OCI-LY1 (cell line): ENCODE results near the gene GALNT18.

Experiments
- H2AFZ ChIP-seq: fragments of 200-600 bp; sonication (generic), shearing (Covaris generic); 2 replicates; pipeline ENCODE4 v1.6.0; 2014; ENCODE audit warnings: antibody characterized with exemption, mild to moderate bottlenecking, low read length
- H3F3A ChIP-seq: fragments of 200-600 bp; sonication (generic), shearing (Covaris generic); 2 replicates; pipeline ENCODE4 v1.6.0; 2014; ENCODE audit warnings: mild to moderate bottlenecking, antibody characterized with exemption, low read length, moderate library complexity; ENCODE audit not compliant: insufficient read depth
- H3K27ac ChIP-seq: fragments of 200-600 bp; sonication (generic); 2 replicates; pipeline ENCODE4 v1.5.1; 2014; ENCODE audit warnings: low read length, mixed run types, mild to moderate bottlenecking, low read depth; ENCODE audit not compliant: poor library complexity, severe bottlenecking
- H3K27me3 ChIP-seq: fragments of 200-600 bp; sonication (generic); 2 replicates; pipeline ENCODE4 v1.6.0; 2014; ENCODE audit warnings: antibody characterized with exemption, mild to moderate bottlenecking, low read length, moderate library complexity; ENCODE audit not compliant: insufficient read depth
- H3K36me3 ChIP-seq: fragments of 200-600 bp; sonication (generic); 2 replicates; pipeline ENCODE4 v1.6.1; 2014; ENCODE audit warnings: mild to moderate bottlenecking, antibody characterized with exemption, low read length, moderate library complexity, mixed read lengths; ENCODE audit not compliant: insufficient read depth
- H3K4me1 ChIP-seq: fragments of 200-600 bp; sonication (generic); 2 replicates; pipeline ENCODE4 v1.5.1; 2014; ENCODE audit warnings: mild to moderate bottlenecking, low read length, moderate library complexity; ENCODE audit not compliant: insufficient read depth, severe bottlenecking
- H3K4me2 ChIP-seq: fragments of 200-600 bp; sonication (generic), shearing (Covaris generic); 2 replicates; pipeline ENCODE4 v1.6.1; 2014; ENCODE audit warnings: low read length
- H3K4me3 ChIP-seq: fragments of 200-600 bp; sonication (generic); 2 replicates; pipeline ENCODE4 v1.5.1; 2014; ENCODE audit warnings: low read length, low read depth, mild to moderate bottlenecking, mixed read lengths; ENCODE audit not compliant: poor library complexity, severe bottlenecking
- H3K79me2 ChIP-seq: fragments of 200-600 bp; shearing (Covaris generic); 2 replicates; pipeline ENCODE4 v1.6.1; 2016; ENCODE audit warnings: mixed run types, low read length, mixed read lengths; ENCODE audit not compliant: insufficient read depth
- H3K9ac ChIP-seq: fragments of 200-600 bp; sonication (generic), shearing (Covaris generic); 2 replicates; pipeline ENCODE4 v1.6.1; 2014; ENCODE audit warnings: mild to moderate bottlenecking, low read length, mixed read lengths
- H3K9me2 ChIP-seq: fragments of 200-600 bp; sonication (generic), shearing (Covaris generic); 2 replicates; pipeline ENCODE4 v1.6.1; 2014; ENCODE audit warnings: low read depth, mild to moderate bottlenecking, low read length, mixed read lengths
- H3K9me3 ChIP-seq: fragments of 200-600 bp; shearing (Covaris generic); 2 replicates; pipeline ENCODE4 v1.6.1; 2014; ENCODE audit warnings: low read length, mixed read lengths
- H4K20me1 ChIP-seq: fragments of 200-600 bp; sonication (generic), shearing (Covaris generic); 2 replicates; pipeline ENCODE4 v1.6.0; 2016; ENCODE audit warnings: mild to moderate bottlenecking, low read length; ENCODE audit not compliant: insufficient read depth
- EZH2 ChIP-seq: fragments of 200-600 bp; sonication (generic), shearing (Covaris generic); IDR thresholded peaks from 2 replicates; pipeline ENCODE4 v1.8.0; 2017; ENCODE audit warnings: borderline replicate concordance, mixed run types, mild to moderate bottlenecking, antibody characterized with exemption, low read length, moderate library complexity, mixed read lengths
- TF ChIP-seq, protein P1 (sequence below): fragments of 200-600 bp; sonication (generic), shearing (Covaris generic); IDR thresholded peaks from 2 replicates; pipeline ENCODE4 v1.5.1; 2017; ENCODE audit warnings: mild to moderate bottlenecking, antibody characterized with exemption, low read length, moderate library complexity, mixed read lengths

Gene GALNT18

GRCh38 chr11:11444027-11444803 is 177.6 kb downstream of the GALNT18 start:
- H2AFZ ChIP-seq: no peak overlapping the region

GRCh38 chr11:11442791-11443190 is 179.0 kb downstream of the GALNT18 start:
- no peak for TF ChIP-seq EZH2
- TF ChIP-seq, protein P1, sequence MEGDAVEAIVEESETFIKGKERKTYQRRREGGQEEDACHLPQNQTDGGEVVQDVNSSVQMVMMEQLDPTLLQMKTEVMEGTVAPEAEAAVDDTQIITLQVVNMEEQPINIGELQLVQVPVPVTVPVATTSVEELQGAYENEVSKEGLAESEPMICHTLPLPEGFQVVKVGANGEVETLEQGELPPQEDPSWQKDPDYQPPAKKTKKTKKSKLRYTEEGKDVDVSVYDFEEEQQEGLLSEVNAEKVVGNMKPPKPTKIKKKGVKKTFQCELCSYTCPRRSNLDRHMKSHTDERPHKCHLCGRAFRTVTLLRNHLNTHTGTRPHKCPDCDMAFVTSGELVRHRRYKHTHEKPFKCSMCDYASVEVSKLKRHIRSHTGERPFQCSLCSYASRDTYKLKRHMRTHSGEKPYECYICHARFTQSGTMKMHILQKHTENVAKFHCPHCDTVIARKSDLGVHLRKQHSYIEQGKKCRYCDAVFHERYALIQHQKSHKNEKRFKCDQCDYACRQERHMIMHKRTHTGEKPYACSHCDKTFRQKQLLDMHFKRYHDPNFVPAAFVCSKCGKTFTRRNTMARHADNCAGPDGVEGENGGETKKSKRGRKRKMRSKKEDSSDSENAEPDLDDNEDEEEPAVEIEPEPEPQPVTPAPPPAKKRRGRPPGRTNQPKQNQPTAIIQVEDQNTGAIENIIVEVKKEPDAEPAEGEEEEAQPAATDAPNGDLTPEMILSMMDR: no peak
- Histone ChIP-seq H2AFZ (no peak overlapping the region), H3K36me3 (no peaks in the 10 kb centered on the region), H3K79me2 (no peaks in the 10 kb centered on the region), H3K4me3 (no peak overlapping the region), H3K9me3 (no peaks in the 10 kb centered on the region), H3K4me1 (no peaks in the 10 kb centered on the region), H3K9ac (no peak overlapping the region), H3K27me3 (no peaks in the 10 kb centered on the region), H3K9me2 (no peaks in the 10 kb centered on the region), H4K20me1 (no peaks in the 10 kb centered on the region), H3F3A (no peaks in the 10 kb centered on the region), H3K27ac (no peak overlapping the region), H3K4me2 (no peak overlapping the region)

More at GRCh38 chr11:11444027-11444803, 177.6 kb downstream of the GALNT18 start:
- no peaks in the 10 kb centered on the region for H4K20me1 ChIP-seq
- H3F3A ChIP-seq: no peaks in the 10 kb centered on the region
- no peak for TF ChIP-seq EZH2
- H3K4me2 ChIP-seq: no peak overlapping the region
- H3K9me2 ChIP-seq: no peaks in the 10 kb centered on the region
- H3K9ac ChIP-seq: no peak overlapping the region
- H3K4me1 ChIP-seq: no peaks in the 10 kb centered on the region
- H3K27ac ChIP-seq: no peak overlapping the region
- H3K4me3 ChIP-seq: no peak overlapping the region
- no peaks in the 10 kb centered on the region for H3K79me2 ChIP-seq
- H3K27me3 ChIP-seq: no peaks in the 10 kb centered on the region
- no peaks in the 10 kb centered on the region for H3K36me3 ChIP-seq
- H3K9me3 ChIP-seq: no peaks in the 10 kb centered on the region

- no peaks in the 10 kb centered on the region for H3K27me3 ChIP-seq
- no peaks in the 10 kb centered on the region for H3K4me1 ChIP-seq
- H3K4me2 ChIP-seq: no peak overlapping the region
- no peak overlapping the region for H3K4me3 ChIP-seq
- H3F3A ChIP-seq: no peaks in the 10 kb centered on the region
- H3K79me2 ChIP-seq: no peaks in the 10 kb centered on the region
- no peak overlapping the region for H3K9ac ChIP-seq
- H3K9me2 ChIP-seq: no peaks in the 10 kb centered on the region
- H3K27ac ChIP-seq: no peak overlapping the region
- H3K36me3 ChIP-seq: no peaks in the 10 kb centered on the region
- no peaks in the 10 kb centered on the region for H4K20me1 ChIP-seq
- H3K9me3 ChIP-seq: no peaks in the 10 kb centered on the region
- no peak overlapping the region for H2AFZ ChIP-seq
- TF ChIP-seq, protein P1: no peak
- no peak for TF ChIP-seq EZH2
These were observed 180.3 kb downstream of the GALNT18 start for GRCh38 chr11:11441516-11441915.

- Histone ChIP-seq H3F3A (no peaks in the 10 kb centered on the region), H4K20me1 (no peaks in the 10 kb centered on the region), H3K27ac (no peak overlapping the region), H3K9ac (no peak overlapping the region), H3K4me1 (no peaks in the 10 kb centered on the region), H3K79me2 (no peaks in the 10 kb centered on the region), H3K9me3 (no peaks in the 10 kb centered on the region), H2AFZ (no peak overlapping the region), H3K36me3 (no peaks in the 10 kb centered on the region), H3K9me2 (no peaks in the 10 kb centered on the region), H3K4me3 (no peak overlapping the region), H3K4me2 (no peak overlapping the region), H3K27me3 (no peaks in the 10 kb centered on the region)
- TF ChIP-seq, protein P1: no peak
These were observed 180.7 kb downstream of the GALNT18 start for GRCh38 chr11:11441091-11441490.
